Endodermal cell (in vitro differentiated cells): ENCODE data around the gene UBE2V1. TPM values are rescaled to one million over a fixed set of nuclear protein-coding genes. Genes with fewer than 3 reads are reported as not detected.

Experiments
- DNase-seq: peaks from one replicate; pipeline ENCODE4 v3.0.0-alpha.2; 2017
- H3K27ac ChIP-seq: 2 replicates; pipeline ENCODE4 v1.5.1; 2013; ENCODE audit warnings: mild to moderate bottlenecking, low read depth, low read length, moderate library complexity
- H3K27me3 ChIP-seq: 2 replicates; pipeline ENCODE4 v1.6.1; 2013; ENCODE audit warnings: mild to moderate bottlenecking, low read length, moderate library complexity; ENCODE audit not compliant: insufficient read depth, control insufficient read depth, poor library complexity, severe bottlenecking
- H3K36me3 ChIP-seq: 2 replicates; pipeline ENCODE4 v1.7.0; 2013; ENCODE audit warnings: mild to moderate bottlenecking, low read length, moderate library complexity; ENCODE audit not compliant: control insufficient read depth, insufficient read depth
- H3K4me1 ChIP-seq: one replicate; pipeline ENCODE4 v1.7.0; 2013; ENCODE audit warnings: low read length; ENCODE audit not compliant: control insufficient read depth, insufficient read depth
- H3K4me3 ChIP-seq: 2 replicates; pipeline ENCODE4 v1.5.1; 2013; ENCODE audit warnings: mild to moderate bottlenecking, low read length, moderate library complexity
- H3K9ac ChIP-seq: 2 replicates; pipeline ENCODE4 v1.6.1; 2013; ENCODE audit warnings: mild to moderate bottlenecking, low read length, moderate library complexity; ENCODE audit not compliant: poor library complexity, severe bottlenecking; ENCODE audit errors: extremely low read depth
- H3K9me3 ChIP-seq: 2 replicates; pipeline ENCODE4 v1.6.1; 2013; ENCODE audit warnings: mild to moderate bottlenecking, low read length, moderate library complexity; ENCODE audit not compliant: control insufficient read depth
- H3K27ac Mint-ChIP-seq: 2 replicates; pipeline ENCODE4 v1.8.0; 2020; ENCODE audit warnings: mixed read lengths
- H3K27me3 Mint-ChIP-seq: 2 replicates; pipeline ENCODE4 v1.8.0; 2021; ENCODE audit warnings: mild to moderate bottlenecking, mixed read lengths; ENCODE audit not compliant: insufficient read depth
- H3K36me3 Mint-ChIP-seq: 2 replicates; pipeline ENCODE4 v1.8.0; 2020; ENCODE audit warnings: low read depth, mixed read lengths
- H3K4me1 Mint-ChIP-seq: 2 replicates; pipeline ENCODE4 v1.8.0; 2020; ENCODE audit warnings: mixed read lengths
- H3K4me3 Mint-ChIP-seq: 2 replicates; pipeline ENCODE4 v1.8.0; 2020; ENCODE audit warnings: mild to moderate bottlenecking, moderate library complexity, mixed read lengths
- H3K9me3 Mint-ChIP-seq: 2 replicates; pipeline ENCODE4 v1.8.0; 2020; ENCODE audit warnings: mild to moderate bottlenecking, mixed read lengths
- WGBS, 2 experiments: methylation state at CpG; one replicate each; pipeline versions ENCODE4 v1.1.5 to v1.1.7; 2013; ENCODE audit warnings: missing lambda C conversion rate in 2 of 2, mixed read lengths in 1 of 2; ENCODE audit not compliant: insufficient coverage in 1 of 2, insufficient read length in 1 of 2; 5-methylcytosine and 5-hydroxymethylcytosine counted together
- total RNA-seq, 2 donors: library from RNA; stranded (reverse); fragmentation: NEBNext Ultra II Directional in 1 of 2; extraction: Animal tissue kit (Norgen Biotek cat#: 25700) in 1 of 2; gene quantifications; 2 replicates in 1 of 2; 3 replicates in 1 of 2; pipeline ENCODE4 v1.2.1, GENCODE V29; 2021
- TF ChIP-seq, protein P1 (sequence below): fragments of 200-600 bp; sonication (generic); conservative IDR thresholded peaks from 2 replicates; pipeline ENCODE4 v1.5.0; 2021; ENCODE audit warnings: antibody characterized with exemption, mild to moderate bottlenecking

Gene UBE2V1
- total RNA-seq, 2 donors from 2014 or later: 165 to 168 TPM

GRCh38 chr20:50089787-50090177 lies 23.2 kb downstream of the UBE2V1 start:
- no peak for DNase-seq
- Mint-ChIP-seq H3K4me1 (peaks cover 15% of the 10 kb centered on the region), H3K27ac (no peak overlapping the region), H3K27me3 (no peaks in the 10 kb centered on the region), H3K9me3 (no peaks in the 10 kb centered on the region), H3K4me3 (no peak overlapping the region), H3K36me3 (peaks cover 36% of the 10 kb centered on the region)
- Histone ChIP-seq H3K27me3 (no peaks in the 10 kb centered on the region), H3K4me1 (no peaks in the 10 kb centered on the region), H3K9ac (no peak overlapping the region), H3K27ac (no peak overlapping the region), H3K9me3 (no peaks in the 10 kb centered on the region), H3K4me3 (no peak overlapping the region), H3K36me3 (peaks cover 55% of the 10 kb centered on the region)
- TF ChIP-seq, protein P1, sequence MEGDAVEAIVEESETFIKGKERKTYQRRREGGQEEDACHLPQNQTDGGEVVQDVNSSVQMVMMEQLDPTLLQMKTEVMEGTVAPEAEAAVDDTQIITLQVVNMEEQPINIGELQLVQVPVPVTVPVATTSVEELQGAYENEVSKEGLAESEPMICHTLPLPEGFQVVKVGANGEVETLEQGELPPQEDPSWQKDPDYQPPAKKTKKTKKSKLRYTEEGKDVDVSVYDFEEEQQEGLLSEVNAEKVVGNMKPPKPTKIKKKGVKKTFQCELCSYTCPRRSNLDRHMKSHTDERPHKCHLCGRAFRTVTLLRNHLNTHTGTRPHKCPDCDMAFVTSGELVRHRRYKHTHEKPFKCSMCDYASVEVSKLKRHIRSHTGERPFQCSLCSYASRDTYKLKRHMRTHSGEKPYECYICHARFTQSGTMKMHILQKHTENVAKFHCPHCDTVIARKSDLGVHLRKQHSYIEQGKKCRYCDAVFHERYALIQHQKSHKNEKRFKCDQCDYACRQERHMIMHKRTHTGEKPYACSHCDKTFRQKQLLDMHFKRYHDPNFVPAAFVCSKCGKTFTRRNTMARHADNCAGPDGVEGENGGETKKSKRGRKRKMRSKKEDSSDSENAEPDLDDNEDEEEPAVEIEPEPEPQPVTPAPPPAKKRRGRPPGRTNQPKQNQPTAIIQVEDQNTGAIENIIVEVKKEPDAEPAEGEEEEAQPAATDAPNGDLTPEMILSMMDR: no peak
- WGBS, 2 experiments: 72 to 95% methylated on average over 2 of the region's 2 CpGs

DNA sequence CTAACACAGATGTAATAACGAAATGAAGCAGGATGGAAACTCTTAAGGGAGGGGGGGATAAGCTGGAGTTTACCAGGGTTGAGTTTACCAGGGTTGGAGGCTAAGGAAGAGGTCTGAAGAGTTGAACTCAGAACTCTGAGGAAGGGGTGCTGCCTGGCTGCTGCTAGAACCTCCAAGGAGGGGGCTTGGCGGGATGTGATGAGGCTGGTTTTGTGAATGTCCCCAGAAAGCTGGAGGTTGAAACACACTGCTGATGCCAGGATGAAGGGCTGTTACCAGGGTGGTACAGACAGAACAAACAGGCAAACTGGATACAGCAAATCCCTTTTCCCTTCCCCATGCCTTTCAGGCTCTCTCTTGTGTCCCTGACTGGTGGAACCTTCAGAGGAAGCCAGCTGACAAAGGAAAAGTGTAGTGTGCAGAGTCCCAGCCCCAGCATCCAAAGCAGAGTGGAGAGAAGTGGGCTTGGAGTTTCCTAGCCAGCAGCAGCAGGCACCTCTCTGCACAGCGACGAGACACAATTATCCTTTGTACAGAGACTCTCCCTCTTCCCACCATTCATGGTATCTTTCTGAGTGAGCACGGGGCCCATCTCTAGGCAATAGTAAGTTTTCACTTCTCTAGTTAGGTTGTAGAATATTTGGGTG lies 23.7 kb downstream of the UBE2V1 start:
- no peak for DNase-seq
- Mint-ChIP-seq H3K27ac (no peak overlapping the region), H3K4me3 (no peak overlapping the region), H3K4me1 (peaks cover 15% of the 10 kb centered on the region), H3K27me3 (no peaks in the 10 kb centered on the region), H3K9me3 (no peaks in the 10 kb centered on the region), H3K36me3 (peaks cover 31% of the 10 kb centered on the region)
- Histone ChIP-seq H3K4me1 (no peaks in the 10 kb centered on the region), H3K9me3 (no peaks in the 10 kb centered on the region), H3K27me3 (no peaks in the 10 kb centered on the region), H3K4me3 (no peak overlapping the region), H3K27ac (peak overlapping the region; percentile 24), H3K9ac (no peak overlapping the region), H3K36me3 (peaks cover 52% of the 10 kb centered on the region)
- 81 to 89% methylated on average over 2 to 4 of the region's 5 CpGs for WGBS, 2 experiments
- TF ChIP-seq, protein P1: no peak

DNA sequence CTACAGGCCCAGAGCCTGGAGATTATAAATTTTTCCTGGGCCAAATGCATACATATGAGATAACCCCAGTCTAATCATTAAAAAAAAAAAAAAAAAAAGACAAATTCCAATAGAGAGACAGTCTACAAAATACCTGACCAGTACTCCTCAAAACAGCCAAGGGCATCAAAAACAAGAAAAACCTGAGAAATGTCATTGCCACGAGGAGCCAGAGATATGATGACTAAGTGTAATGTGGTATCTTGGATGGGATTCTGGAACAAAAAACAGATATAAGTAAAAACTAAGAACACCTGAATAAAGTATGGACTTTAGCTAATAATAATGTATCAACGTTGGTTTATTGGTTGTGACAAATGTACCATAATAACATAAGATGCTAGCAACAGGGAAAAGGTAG lies 24.9 kb downstream of the UBE2V1 start:
- TF ChIP-seq, protein P1: no peak
- WGBS, 2 experiments: 96% methylated on average over 2 of the region's 2 CpGs; no CpG with 5 or more reads in 1 of the 2 experiments
- Histone ChIP-seq H3K27me3 (no peaks in the 10 kb centered on the region), H3K4me1 (no peaks in the 10 kb centered on the region), H3K27ac (no peak overlapping the region), H3K9ac (no peak overlapping the region), H3K36me3 (peaks cover 56% of the 10 kb centered on the region), H3K9me3 (no peaks in the 10 kb centered on the region), H3K4me3 (no peak overlapping the region)
- H3K9me3 Mint-ChIP-seq: no peaks in the 10 kb centered on the region
- no peak overlapping the region for H3K27ac Mint-ChIP-seq
- peaks cover 30% of the 10 kb centered on the region for H3K36me3 Mint-ChIP-seq
- no peaks in the 10 kb centered on the region for H3K27me3 Mint-ChIP-seq
- DNase-seq: no peak
- H3K4me3 Mint-ChIP-seq: no peak overlapping the region
- peaks cover 15% of the 10 kb centered on the region for H3K4me1 Mint-ChIP-seq
